Lung (tissue), 12 donors: ENCODE data around the gene COLEC11. TPM values are rescaled to one million over a fixed set of nuclear protein-coding genes. Genes with fewer than 3 reads are reported as not detected.

ENCODE experiments used
- ATAC-seq: fragments of 200-7000 bp; cut with Tn5 transposase; one replicate; pipeline ENCODE4 v1.9.1; 2020; ENCODE audit warnings: moderate number of reproducible peaks; ENCODE audit not compliant: insufficient read depth, low FRiP score
- DNase-seq, 3 donors: peaks; one replicate each; pipeline ENCODE4 v3.0.0-alpha.2; 2013 to 2017
- H3K27ac ChIP-seq, 2 donors: one replicate each; pipeline ENCODE4 v1.5.1; 2013; ENCODE audit warnings: mild to moderate bottlenecking in 2 of 2, moderate library complexity in 2 of 2, control low read depth in 1 of 2, inconsistent platforms in 1 of 2, low read depth in 1 of 2, low read length in 1 of 2
- H3K27me3 ChIP-seq, 3 donors: one replicate each; pipeline ENCODE4 v1.5.1; 2013; ENCODE audit warnings: low read length in 2 of 3; ENCODE audit not compliant: control insufficient read depth in 3 of 3, insufficient read depth in 3 of 3
- H3K36me3 ChIP-seq, 4 donors: one replicate each; pipeline ENCODE4 v1.5.1; 2013; ENCODE audit warnings: low read length in 4 of 4, mild to moderate bottlenecking in 1 of 4, moderate library complexity in 1 of 4; ENCODE audit not compliant: control insufficient read depth in 4 of 4, insufficient read depth in 4 of 4
- H3K4me1 ChIP-seq, 5 donors: one replicate each; pipeline ENCODE4 v1.5.1; 2013; ENCODE audit warnings: low read length in 5 of 5, mild to moderate bottlenecking in 2 of 5, moderate library complexity in 1 of 5; ENCODE audit not compliant: control insufficient read depth in 5 of 5, insufficient read depth in 5 of 5
- H3K4me3 ChIP-seq: one replicate; pipeline ENCODE4 v1.5.1; 2013; ENCODE audit warnings: mild to moderate bottlenecking, control low read depth, moderate library complexity
- H3K9ac ChIP-seq, 2 donors: one replicate each; pipeline ENCODE4 v1.5.1; 2013; ENCODE audit warnings: low read length in 2 of 2, control low read depth in 1 of 2; ENCODE audit not compliant: insufficient read depth in 1 of 2
- H3K9me3 ChIP-seq, 4 donors: one replicate each; pipeline ENCODE4 v1.5.1; 2013; ENCODE audit warnings: low read length in 3 of 4, mild to moderate bottlenecking in 1 of 4, moderate library complexity in 1 of 4; ENCODE audit not compliant: control insufficient read depth in 4 of 4, insufficient read depth in 3 of 4
- WGBS, 2 donors: extraction: QIAGEN DNeasy Blood & Tissue Kit; methylation state at CpG; one replicate each; pipeline ENCODE4 v1.1.7; 2013; 5-methylcytosine and 5-hydroxymethylcytosine counted together
- polyA plus RNA-seq, 2 donors: library from polyadenylated mRNA; stranded (reverse); fragments of 200-250 nt; gene quantifications; one replicate each; pipeline ENCODE4 v1.2.1, GENCODE V29; 2013
- total RNA-seq, 2 donors: library from RNA; depleted of rRNA in 1 of 2; stranded (reverse); fragments of >200 nt in 1 of 2; gene quantifications; one replicate each; pipeline ENCODE4 v1.2.1, GENCODE V29; 2014 to 2021
- TF ChIP-seq, protein P1 (sequence below): IDR thresholded peaks from 2 replicates; pipeline ENCODE4 v1.5.1; 2012; ENCODE audit warnings: mild to moderate bottlenecking; ENCODE audit errors: control extremely low read depth, extremely low read depth
- donor health status: control.
- donor health status: control.
- donor health status: Bipolar disorder and iron deficiency.
- donor health status: healthy.
- donor health status: DM: yes; HTN: yes; CAD: no.

COLEC11 gene
- total and polyA plus RNA-seq, 4 donors = 0.71 to 3.7 (median 1.9) TPM

DNA sequence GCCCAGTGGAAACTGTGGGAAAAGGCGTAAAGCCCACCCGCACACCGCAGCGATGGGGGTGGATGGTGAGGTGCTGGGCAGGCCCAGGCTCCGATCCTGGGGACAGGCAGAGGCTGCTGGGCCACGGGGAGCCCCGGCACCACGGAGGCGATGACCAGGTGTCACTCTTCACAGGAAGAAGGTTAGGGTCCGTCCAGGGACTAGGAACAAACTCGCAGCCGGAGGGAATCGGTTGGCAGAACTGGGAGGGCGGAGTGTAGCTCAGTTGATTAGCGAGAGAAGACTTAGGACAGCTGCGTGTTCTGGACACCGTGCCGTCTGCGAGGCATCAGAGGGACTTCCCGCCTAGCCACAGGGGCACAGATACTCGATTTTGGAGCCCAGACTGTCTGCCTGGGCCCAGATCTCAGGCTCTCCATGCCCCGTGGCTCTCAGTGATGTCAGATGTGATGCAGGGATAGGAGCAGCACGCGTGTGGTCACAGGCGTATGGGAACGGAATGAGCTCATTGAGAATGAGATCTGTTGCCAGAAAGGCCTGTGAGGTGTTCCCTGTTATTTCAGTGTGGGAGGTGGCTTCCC is 47.0 kb downstream of the COLEC11 start:
- DNase-seq (peak in 1 of 3 donors; percentile 8), ATAC-seq (no peak)
- no peak overlapping the region for H3K27ac ChIP-seq
- H3K9ac ChIP-seq = no peak overlapping the region
- no peaks in the 10 kb centered on the region for H3K36me3 ChIP-seq
- H3K9me3 ChIP-seq = no peaks in the 10 kb centered on the region
- WGBS, 2 donors = 90 to 93% methylated on average over 26 of the region's 26 CpGs
- H3K4me3 ChIP-seq = no peak overlapping the region
- no peaks in the 10 kb centered on the region for H3K27me3 ChIP-seq
- no peaks in the 10 kb centered on the region for H3K4me1 ChIP-seq
- TF ChIP-seq, protein P1, sequence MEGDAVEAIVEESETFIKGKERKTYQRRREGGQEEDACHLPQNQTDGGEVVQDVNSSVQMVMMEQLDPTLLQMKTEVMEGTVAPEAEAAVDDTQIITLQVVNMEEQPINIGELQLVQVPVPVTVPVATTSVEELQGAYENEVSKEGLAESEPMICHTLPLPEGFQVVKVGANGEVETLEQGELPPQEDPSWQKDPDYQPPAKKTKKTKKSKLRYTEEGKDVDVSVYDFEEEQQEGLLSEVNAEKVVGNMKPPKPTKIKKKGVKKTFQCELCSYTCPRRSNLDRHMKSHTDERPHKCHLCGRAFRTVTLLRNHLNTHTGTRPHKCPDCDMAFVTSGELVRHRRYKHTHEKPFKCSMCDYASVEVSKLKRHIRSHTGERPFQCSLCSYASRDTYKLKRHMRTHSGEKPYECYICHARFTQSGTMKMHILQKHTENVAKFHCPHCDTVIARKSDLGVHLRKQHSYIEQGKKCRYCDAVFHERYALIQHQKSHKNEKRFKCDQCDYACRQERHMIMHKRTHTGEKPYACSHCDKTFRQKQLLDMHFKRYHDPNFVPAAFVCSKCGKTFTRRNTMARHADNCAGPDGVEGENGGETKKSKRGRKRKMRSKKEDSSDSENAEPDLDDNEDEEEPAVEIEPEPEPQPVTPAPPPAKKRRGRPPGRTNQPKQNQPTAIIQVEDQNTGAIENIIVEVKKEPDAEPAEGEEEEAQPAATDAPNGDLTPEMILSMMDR = no peak

DNA sequence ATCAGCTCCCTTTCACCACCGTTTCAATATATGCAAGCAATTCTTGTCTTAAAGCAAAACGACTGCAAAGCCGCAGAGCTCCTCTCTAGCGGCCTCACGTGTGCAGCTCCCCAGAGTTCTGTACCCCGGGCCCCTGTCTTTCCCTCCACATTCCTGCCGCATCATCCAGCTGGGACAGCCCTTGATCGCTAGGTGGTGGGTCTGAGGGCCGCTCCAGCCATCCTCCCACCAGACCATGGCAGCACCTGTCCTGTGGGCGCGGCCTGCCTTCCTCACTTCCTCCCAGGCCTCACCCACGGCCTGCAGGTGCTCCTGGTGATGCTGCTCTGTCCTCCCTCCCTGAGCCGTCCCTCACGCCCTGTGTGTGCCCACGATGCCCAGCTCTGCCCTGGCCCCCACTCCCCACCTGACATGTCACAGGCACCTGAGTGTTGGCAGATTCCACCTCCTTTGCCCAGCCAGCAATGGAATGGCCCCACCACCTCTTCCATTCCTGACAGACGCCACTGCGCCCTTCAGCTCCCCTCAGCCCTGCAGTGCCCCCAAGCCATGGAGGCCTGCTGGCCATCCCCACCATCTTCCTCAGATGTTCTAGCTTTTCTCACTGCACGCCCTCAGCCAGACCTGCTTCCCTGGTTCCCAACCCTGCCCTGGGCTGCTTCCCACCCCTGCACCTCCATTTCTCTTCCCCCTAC is 47.8 kb downstream of the COLEC11 start:
- Histone ChIP-seq H3K27ac (no peak overlapping the region), H3K4me3 (no peak overlapping the region), H3K27me3 (no peaks in the 10 kb centered on the region), H3K9me3 (no peaks in the 10 kb centered on the region), H3K4me1 (no peaks in the 10 kb centered on the region), H3K9ac (no peak overlapping the region), H3K36me3 (no peaks in the 10 kb centered on the region)
- DNase-seq = peak in 1 of 3 donors; percentile 2
- 87 to 91% methylated on average over 18 of the region's 18 CpGs for WGBS, 2 donors
- no peak for ATAC-seq
- TF ChIP-seq, protein P1 = no peak

DNA sequence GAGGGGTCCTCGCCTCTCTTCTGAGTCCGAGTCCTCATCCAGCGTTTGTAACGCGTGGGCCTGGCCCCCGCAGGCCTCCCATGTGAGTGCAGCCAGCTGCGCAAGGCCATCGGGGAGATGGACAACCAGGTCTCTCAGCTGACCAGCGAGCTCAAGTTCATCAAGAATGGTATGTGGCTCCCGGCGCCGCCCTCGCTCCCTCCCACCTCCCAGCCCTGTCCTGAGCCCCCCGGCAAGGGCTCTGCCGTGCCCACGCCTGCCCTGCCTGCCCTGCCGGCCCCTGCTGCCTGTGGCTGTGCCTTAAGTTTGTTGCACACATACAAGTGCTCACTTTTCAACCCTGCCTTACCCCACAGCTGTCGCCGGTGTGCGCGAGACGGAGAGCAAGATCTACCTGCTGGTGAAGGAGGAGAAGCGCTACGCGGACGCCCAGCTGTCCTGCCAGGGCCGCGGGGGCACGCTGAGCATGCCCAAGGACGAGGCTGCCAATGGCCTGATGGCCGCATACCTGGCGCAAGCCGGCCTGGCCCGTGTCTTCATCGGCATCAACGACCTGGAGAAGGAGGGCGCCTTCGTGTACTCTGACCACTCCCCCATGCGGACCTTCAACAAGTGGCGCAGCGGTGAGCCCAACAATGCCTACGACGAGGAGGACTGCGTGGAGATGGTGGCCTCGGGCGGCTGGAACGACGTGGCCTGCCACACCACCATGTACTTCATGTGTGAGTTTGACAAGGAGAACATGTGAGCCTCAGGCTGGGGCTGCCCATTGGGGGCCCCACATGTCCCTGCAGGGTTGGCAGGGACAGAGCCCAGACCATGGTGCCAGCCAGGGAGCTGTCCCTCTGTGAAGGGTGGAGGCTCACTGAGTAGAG is 48.7 kb downstream of the COLEC11 start:
- TF ChIP-seq, protein P1 = no peak
- WGBS, 2 donors = 95 to 96% methylated on average over 48 of the region's 48 CpGs
- Histone ChIP-seq H3K9ac (no peak overlapping the region), H3K4me1 (no peaks in the 10 kb centered on the region), H3K27me3 (no peaks in the 10 kb centered on the region), H3K4me3 (no peak overlapping the region), H3K9me3 (no peaks in the 10 kb centered on the region), H3K27ac (no peak overlapping the region), H3K36me3 (no peaks in the 10 kb centered on the region)
- no peak for DNase-seq
- ATAC-seq = no peak
